H1 (cell line): Measurements from ENCODE around the gene TMTC4. TPM values are rescaled to one million over a fixed set of nuclear protein-coding genes. Genes with fewer than 3 reads are reported as not detected.

ENCODE experiments used
- CTCF ChIA-PET: fragments of 300-600 bp; sonication (Branson Sonifier 250); formaldehyde crosslinking; loops from one replicate; lab custom pipeline; 2021; ENCODE audit not compliant: partially characterized antibody; lab: Charles Lee
- POLR2A ChIA-PET: fragments of 300-600 bp; sonication (Branson Sonifier 250); formaldehyde crosslinking; loops from one replicate; lab custom pipeline; 2021; ENCODE audit warnings: inconsistent platforms; ENCODE audit not compliant: partially characterized antibody; lab: Charles Lee
- DNase-seq, 2 experiments: peaks; one replicate each; pipeline versions ENCODE4 v3.0.0 to v3.0.0-alpha.2; 2010 to 2022; ENCODE audit warnings: low spot score in 2 of 2, low read depth in 1 of 2, mixed read lengths in 1 of 2
- FAIRE-seq: peaks from 2 replicates; lab custom pipeline; 2011; peaks lifted over from hg19 to GRCh38; lab: Jason Lieb, UNC
- H2AFZ ChIP-seq: 2 replicates; pipeline ENCODE4 v1.8.1; 2012; ENCODE audit warnings: low read length, inconsistent platforms
- H2AK5ac ChIP-seq: 2 replicates; pipeline ENCODE4 v1.6.1; 2013; ENCODE audit warnings: low read depth, low read length
- H2BK120ac ChIP-seq: replicated peaks from 2 replicates; pipeline ENCODE3; 2013; ENCODE audit warnings: low read depth, low read length, inconsistent platforms
- H2BK12ac ChIP-seq: 2 replicates; pipeline ENCODE4 v1.6.1; 2013; ENCODE audit warnings: low read depth, low read length
- H2BK15ac ChIP-seq: 2 replicates; pipeline ENCODE4 v1.6.1; 2013; ENCODE audit warnings: low read length
- H2BK20ac ChIP-seq: 2 replicates; pipeline ENCODE4 v1.6.1; 2013; ENCODE audit warnings: low read length
- H2BK5ac ChIP-seq: 2 replicates; pipeline ENCODE4 v1.6.1; 2013; ENCODE audit warnings: low read depth, low read length
- H3K14ac ChIP-seq: 2 replicates; pipeline ENCODE4 v1.6.1; 2013; ENCODE audit warnings: inconsistent platforms; ENCODE audit not compliant: insufficient read length
- H3K18ac ChIP-seq: 2 replicates; pipeline ENCODE4 v1.6.1; 2013; ENCODE audit warnings: low read length; ENCODE audit errors: extremely low read depth
- H3K23ac ChIP-seq: 2 replicates; pipeline ENCODE4 v1.6.1; 2013; ENCODE audit warnings: inconsistent platforms; ENCODE audit not compliant: insufficient read length
- H3K23me2 ChIP-seq: 2 replicates; pipeline ENCODE4 v1.6.1; 2013; ENCODE audit warnings: low read depth, low read length
- H3K27ac ChIP-seq: 2 replicates; pipeline ENCODE4 v1.6.1; 2011; ENCODE audit warnings: low read depth, low read length, inconsistent platforms
- H3K27me3 ChIP-seq, 4 experiments: replicated peaks in 1 of 4; 1 replicate in 1 of 4; 2 replicates in 3 of 4; pipeline versions ENCODE4 v1.6.1 to v1.8.1; 2011 to 2013; ENCODE audit warnings: low read length in 3 of 4, mild to moderate bottlenecking in 3 of 4, inconsistent platforms in 2 of 4, mixed read lengths in 2 of 4, moderate library complexity in 1 of 4; ENCODE audit not compliant: control insufficient read depth in 3 of 4, insufficient read depth in 3 of 4; ENCODE audit errors: extremely low read depth in 1 of 4
- H3K36me3 ChIP-seq, 4 experiments: 2 replicates each; pipeline versions ENCODE4 v1.6.1 to v1.8.1; 2011 to 2013; ENCODE audit warnings: mild to moderate bottlenecking in 4 of 4, low read length in 3 of 4, moderate library complexity in 2 of 4, control low read depth in 1 of 4, inconsistent platforms in 1 of 4; ENCODE audit not compliant: insufficient read depth in 4 of 4, control insufficient read depth in 2 of 4
- H3K4ac ChIP-seq: replicated peaks from 2 replicates; pipeline ENCODE3; 2013; ENCODE audit warnings: low read length, low read depth, mixed read lengths, inconsistent platforms; ENCODE audit not compliant: insufficient read length
- H3K4me1 ChIP-seq, 4 experiments: replicated peaks in 1 of 4; 1 replicate in 1 of 4; 2 replicates in 3 of 4; pipeline versions ENCODE4 v1.6.1 to v1.8.1; 2011 to 2013; ENCODE audit warnings: low read length in 3 of 4, inconsistent platforms in 2 of 4, mixed read lengths in 1 of 4; ENCODE audit not compliant: insufficient read depth in 4 of 4, control insufficient read depth in 3 of 4
- H3K4me2 ChIP-seq, 2 experiments: 2 replicates each; pipeline versions ENCODE4 v1.6.1 to v1.8.1; 2011 to 2013; ENCODE audit warnings: low read depth in 2 of 2, low read length in 2 of 2, control low read depth in 1 of 2, inconsistent platforms in 1 of 2, mild to moderate bottlenecking in 1 of 2; ENCODE audit not compliant: insufficient read depth in 1 of 2
- H3K4me3 ChIP-seq, 4 experiments: fragments of 200-600, 300-600 bp in 1 of 4; sonication (generic), shearing (Covaris generic), sonication (Bioruptor Twin) in 1 of 4; 2 replicates each; pipeline versions ENCODE4 v1.5.1 to v1.8.1; 2011 to 2016; ENCODE audit warnings: low read length in 4 of 4, low read depth in 3 of 4, control low read depth in 2 of 4, inconsistent platforms in 2 of 4, mild to moderate bottlenecking in 2 of 4, mixed read lengths in 1 of 4, moderate library complexity in 1 of 4; ENCODE audit not compliant: insufficient read depth in 2 of 4; ENCODE audit errors: extremely low read depth in 1 of 4
- H3K56ac ChIP-seq: replicated peaks from 2 replicates; pipeline ENCODE3; 2013; ENCODE audit warnings: low read depth, mild to moderate bottlenecking, mixed read lengths, low read length, inconsistent platforms; ENCODE audit not compliant: insufficient read length
- H3K79me1 ChIP-seq: 2 replicates; pipeline ENCODE4 v1.6.1; 2013; ENCODE audit warnings: low read depth, low read length, control low read depth
- H3K79me2 ChIP-seq, 2 experiments: 2 replicates each; pipeline versions ENCODE4 v1.6.1 to v1.8.1; 2012 to 2013; ENCODE audit warnings: low read length in 2 of 2, mild to moderate bottlenecking in 2 of 2, inconsistent platforms in 1 of 2; ENCODE audit not compliant: insufficient read depth in 2 of 2, control insufficient read depth in 1 of 2
- H3K9ac ChIP-seq, 4 experiments: replicated peaks in 1 of 4; 1 replicate in 1 of 4; 2 replicates in 3 of 4; pipeline versions ENCODE4 v1.6.1 to v1.8.1; 2011 to 2013; ENCODE audit warnings: low read depth in 3 of 4, low read length in 3 of 4, control low read depth in 2 of 4, mild to moderate bottlenecking in 2 of 4, moderate library complexity in 2 of 4, inconsistent platforms in 1 of 4; ENCODE audit errors: extremely low read depth in 1 of 4
- H3K9me3 ChIP-seq, 2 experiments: 2 replicates each; pipeline versions ENCODE4 v1.6.1 to v1.8.1; 2012 to 2013; ENCODE audit warnings: mild to moderate bottlenecking in 2 of 2, moderate library complexity in 2 of 2, control low read depth in 1 of 2, inconsistent platforms in 1 of 2, low read depth in 1 of 2, low read length in 1 of 2, mixed read lengths in 1 of 2; ENCODE audit not compliant: insufficient read depth in 2 of 2
- H4K20me1 ChIP-seq, 2 experiments: replicated peaks in 1 of 2; 2 replicates each; pipeline versions ENCODE3 to v1.8.1; 2011 to 2013; ENCODE audit warnings: inconsistent platforms in 2 of 2, low read length in 2 of 2, mild to moderate bottlenecking in 1 of 2; ENCODE audit not compliant: insufficient read depth in 2 of 2, control insufficient read depth in 1 of 2
- H4K5ac ChIP-seq: 2 replicates; pipeline ENCODE4 v1.6.1; 2013; ENCODE audit warnings: low read length, low read depth, mixed read lengths, inconsistent platforms; ENCODE audit not compliant: insufficient read length
- H4K8ac ChIP-seq: 2 replicates; pipeline ENCODE4 v1.8.0; 2013; ENCODE audit warnings: mild to moderate bottlenecking, moderate library complexity, low read length, inconsistent platforms; ENCODE audit not compliant: insufficient read depth; ENCODE audit errors: extremely low read depth
- H4K91ac ChIP-seq: replicated peaks from 2 replicates; pipeline ENCODE3; 2013; ENCODE audit warnings: low read length, mixed read lengths, inconsistent platforms; ENCODE audit not compliant: insufficient read length
- BACH1 ChIP-seq: IDR thresholded peaks from 2 replicates; pipeline ENCODE4 v1.6.1; 2012; ENCODE audit warnings: low read length, improper control_type of control experiment
- CHD2 ChIP-seq: IDR thresholded peaks from 2 replicates; pipeline ENCODE4 v1.6.1; 2012; ENCODE audit warnings: low read length, improper control_type of control experiment
- EP300 ChIP-seq, 2 experiments: IDR thresholded peaks; 1 replicate in 1 of 2; 2 replicates in 1 of 2; pipeline ENCODE4 v1.6.1; 2011 to 2012; ENCODE audit warnings: low read depth in 2 of 2, low read length in 2 of 2, mild to moderate bottlenecking in 2 of 2, borderline replicate concordance in 1 of 2, inconsistent platforms in 1 of 2, moderate library complexity in 1 of 2
- SAP30 ChIP-seq: fragments of 300-600 bp; sonication (generic); IDR thresholded peaks from 2 replicates; pipeline ENCODE4 v1.7.1; 2012; ENCODE audit warnings: low read length, moderate library complexity, mild to moderate bottlenecking, inconsistent platforms; ENCODE audit not compliant: insufficient read depth, insufficient replicate concordance
- SIN3A ChIP-seq, 2 experiments: IDR thresholded peaks in 1 of 2; conservative IDR thresholded peaks in 1 of 2; 2 replicates each; pipeline ENCODE4 v1.6.1; 2011 to 2012; ENCODE audit warnings: low read length in 2 of 2, improper control_type of control experiment in 1 of 2, low read depth in 1 of 2, mild to moderate bottlenecking in 1 of 2
- SP4 ChIP-seq: IDR thresholded peaks from 2 replicates; pipeline ENCODE4 v1.6.1; 2012; ENCODE audit warnings: low read length, inconsistent platforms
- TBP ChIP-seq: IDR thresholded peaks from 2 replicates; pipeline ENCODE4 v1.6.1; 2011; ENCODE audit warnings: low read depth, low read length, improper control_type of control experiment
- TCF12 ChIP-seq: IDR thresholded peaks from 2 replicates; pipeline ENCODE4 v1.6.1; 2011; ENCODE audit warnings: low read depth, mild to moderate bottlenecking, low read length
- YY1 ChIP-seq: IDR thresholded peaks from 2 replicates; pipeline ENCODE4 v1.6.1; 2011; ENCODE audit warnings: low read depth, mild to moderate bottlenecking, low read length
- WGBS, 2 experiments: shearing (Covaris generic) in 1 of 2; methylation state at CpG; one replicate each; pipeline versions ENCODE4 v1.1.6 to v1.1.7; 2013 to 2015; ENCODE audit warnings: low lambda C conversion rate in 2 of 2, mixed read lengths in 2 of 2, inconsistent platforms in 1 of 2, low coverage in 1 of 2, missing lambda C conversion rate in 1 of 2; ENCODE audit not compliant: insufficient replicate concordance in 2 of 2, insufficient coverage in 1 of 2, insufficient read length in 1 of 2; ENCODE audit errors: extremely low coverage in 1 of 2, missing lambda C conversion rate in 1 of 2; 5-methylcytosine and 5-hydroxymethylcytosine counted together
- polyA plus RNA-seq, 7 experiments: library from polyadenylated mRNA; depleted of rRNA in 3 of 7; stranded (reverse) in 5 of 7; unstranded in 2 of 7; fragments of >200 nt in 5 of 7; fragments of 200-250 nt in 2 of 7; gene quantifications; 1 replicate in 5 of 7; 2 replicates in 1 of 7; 4 replicates in 1 of 7; pipeline versions ENCODE4 v1.2.1 to v1.2.3, GENCODE V29; 2011 to 2013; ENCODE audit warnings: missing spikeins in 2 of 7, mixed read lengths in 2 of 7
- total RNA-seq: library from RNA; stranded (reverse); fragmentation: NEBNext Ultra II Directional; extraction: Animal tissue kit (Norgen Biotek cat#: 25700); gene quantifications from 2 replicates; pipeline ENCODE4 v1.2.1, GENCODE V29; 2021
- TF ChIP-seq, protein P1 (sequence below): IDR thresholded peaks from 2 replicates; pipeline ENCODE4 v1.6.1; 2011; ENCODE audit warnings: low read depth, mild to moderate bottlenecking, low read length; ENCODE audit not compliant: insufficient read depth

Gene TMTC4
- total and polyA plus RNA-seq, 2 of the 8 experiments (the other 6 are each of a cell fraction or from before 2014, with no cell fraction given) = 26.3 to 42.6 TPM

DNA sequence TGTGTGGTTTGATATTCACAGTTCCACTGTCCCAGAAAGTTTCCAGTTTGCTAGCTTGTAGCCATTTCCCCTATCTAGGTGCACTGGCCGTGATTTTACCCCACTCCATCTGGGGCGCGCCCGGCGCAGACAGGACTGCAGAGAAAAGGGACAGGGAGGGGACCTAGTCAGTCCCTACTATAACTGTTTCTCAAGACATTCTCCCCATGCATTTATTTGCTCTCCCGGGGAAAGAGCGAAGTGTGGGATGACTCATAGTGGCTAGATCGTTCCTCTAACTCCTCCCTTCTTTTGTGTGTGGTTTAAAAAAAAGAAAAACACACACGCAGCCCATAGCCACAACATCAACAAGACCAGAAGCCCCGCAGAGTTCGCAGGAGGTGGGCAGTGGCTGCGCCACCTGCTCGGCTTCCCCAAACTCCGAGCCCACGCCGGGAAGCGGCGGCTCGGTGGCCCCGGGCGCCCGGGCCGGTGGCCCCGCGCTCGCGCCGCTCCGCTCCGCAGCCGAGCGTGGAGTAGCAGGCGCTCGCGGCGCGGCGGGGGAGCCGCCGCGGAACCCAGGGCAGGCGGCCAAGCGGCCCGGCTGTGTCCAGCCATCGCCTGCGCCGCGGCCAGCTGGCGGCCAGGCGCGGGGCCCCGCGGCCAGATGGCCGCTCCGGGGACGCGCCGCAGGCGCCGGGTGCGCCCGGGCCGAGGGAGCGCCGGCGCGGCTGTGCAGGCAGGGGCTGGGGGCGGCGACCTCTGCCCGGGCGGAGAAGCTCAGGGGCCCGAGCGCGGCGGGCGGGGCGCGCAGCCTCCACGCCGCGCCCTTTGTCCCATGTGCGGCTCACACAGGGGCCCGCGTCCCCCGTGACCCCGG is 653 bp downstream of the TMTC4 start:
- H3K4me2 ChIP-seq = peak overlapping the region; percentile 74 to 100
- H3K27me3 ChIP-seq = peaks cover 0 to 9% (median 3%) of the 10 kb centered on the region in 4 experiments; a peak in 4 of 7 replicates
- H3K56ac ChIP-seq = peak overlapping the region; percentile 10
- peaks cover 5 to 6% of the 10 kb centered on the region in 2 experiments for H4K20me1 ChIP-seq
- peak overlapping the region; percentile 66 to 75 (median 70) for H3K4me3 ChIP-seq
- H2BK5ac ChIP-seq = no peak overlapping the region
- WGBS, 2 experiments = 1% methylated on average over 54 of the region's 86 CpGs; no CpG with 5 or more reads in 1 of the 2 experiments
- no peak overlapping the region for H2AFZ ChIP-seq
- H2BK120ac ChIP-seq = no peak overlapping the region
- no peak overlapping the region for H2AK5ac ChIP-seq
- no peak overlapping the region for H2BK12ac ChIP-seq
- H3K36me3 ChIP-seq = peaks cover 0 to 9% (median 7%) of the 10 kb centered on the region in 4 experiments; a peak in 4 of 8 replicates
- POLR2A ChIA-PET = interaction anchor here (0.9 to 1.9 kb wide), 4 partner anchors 11 to 174 kb away, joined by 3 to 5 read pairs (median 4); no protein-coding TSS in a partner anchor
- no peak overlapping the region for H3K23ac ChIP-seq
- peak overlapping the region; percentile 47 to 80 (median 60) for H3K9ac ChIP-seq
- peak overlapping the region; percentile 71; the same call in 1 of the 2 replicates for H3K27ac ChIP-seq
- no peak overlapping the region for H4K5ac ChIP-seq
- no peak overlapping the region for H3K14ac ChIP-seq
- CTCF ChIA-PET = interaction anchor here (0.9 to 1.8 kb wide), 4 partner anchors 9 to 156 kb away, joined by 3 to 4 read pairs (median 4); no protein-coding TSS in a partner anchor
- H3K23me2 ChIP-seq = peaks cover 14% of the 10 kb centered on the region
- H3K79me1 ChIP-seq = peaks cover 6% of the 10 kb centered on the region; the same call in 1 of the 2 replicates
- peak overlapping the region; percentile 32; the same call in 1 of the 2 replicates for H3K18ac ChIP-seq
- H2BK20ac ChIP-seq = no peak overlapping the region
- H3K9me3 ChIP-seq = no peaks in the 10 kb centered on the region
- H4K91ac ChIP-seq = no peak overlapping the region
- DNase-seq (no peak), FAIRE-seq (no peak)
- no peak overlapping the region for H3K4ac ChIP-seq
- peak overlapping the region; percentile 94 for H4K8ac ChIP-seq
- H3K4me1 ChIP-seq = peaks cover 2 to 10% (median 6%) of the 10 kb centered on the region in 4 experiments
- H2BK15ac ChIP-seq = no peak overlapping the region
- H3K79me2 ChIP-seq = peaks cover 12 to 32% of the 10 kb centered on the region in 2 experiments
- TF ChIP-seq CHD2 (no peak), SP4 (no peak), SIN3A (conservative IDR thresholded peaks at IDR 0.05 in 1 of 2, IDR thresholded peaks at IDR 0.05 in 1 of 2; ENCODE audit: low read depth in 1 of 2, low read length in 2 of 2) (no peak; a peak in 1 of 4 replicates), TCF12 (no peak), YY1 (no peak), TBP (no peak), EP300 (IDR thresholded peaks at IDR 0.05; ENCODE audit: borderline replicate concordance in 1 of 2, low read depth in 2 of 2, low read length in 2 of 2) (no peak), SAP30 (no peak), BACH1 (no peak)
- TF ChIP-seq, protein P1, sequence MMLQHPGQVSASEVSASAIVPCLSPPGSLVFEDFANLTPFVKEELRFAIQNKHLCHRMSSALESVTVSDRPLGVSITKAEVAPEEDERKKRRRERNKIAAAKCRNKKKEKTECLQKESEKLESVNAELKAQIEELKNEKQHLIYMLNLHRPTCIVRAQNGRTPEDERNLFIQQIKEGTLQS = no peak
